ENCODE results near the gene TUBA4A. TPM values are rescaled to one million over a fixed set of nuclear protein-coding genes. Genes with fewer than 3 reads are reported as not detected.

Gene TUBA4A
- total and polyA plus RNA-seq, 10 of the 15 experiments (the other 5 are each of a cell fraction or from before 2014, with no cell fraction given): 58.2 to 325 (median 134) TPM

DNA sequence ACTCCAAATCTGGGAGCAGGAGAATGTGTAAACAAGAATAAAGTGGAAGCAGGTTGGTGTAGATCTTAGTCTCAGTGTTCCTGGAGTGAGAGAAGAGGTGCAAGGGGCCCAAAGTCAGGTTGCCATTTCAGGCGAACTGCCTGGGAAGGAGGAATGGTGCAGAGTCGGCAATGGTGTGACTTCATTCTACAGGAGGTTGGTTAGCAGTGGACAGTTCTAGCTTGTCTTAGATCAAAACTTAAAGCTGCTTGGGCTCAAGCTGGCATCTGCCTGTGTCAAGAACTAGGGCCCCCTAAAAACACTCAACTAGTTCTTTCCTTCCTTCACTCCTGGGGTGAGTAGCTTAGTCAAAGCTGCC lies 4.9 kb downstream of the TUBA4A start:
- intact Hi-C loops (cut with micrococcal nuclease; ENCODE audit: unreplicated experiment) (no loop called here), in situ Hi-C loops (cut with MboI) (no loop called here)
- TF ChIP-seq HDGF (IDR thresholded peaks at IDR 0.05) (0 out of 2 replicates have a peak, but pooled peaks have one; percentile 5), CREB1 (IDR thresholded peaks at IDR 0.05; ENCODE audit: low read depth) (no peak)
- Histone ChIP-seq H3K27me3 (replicated peaks in 1 of 2; ENCODE audit: control insufficient read depth in 2 of 2, insufficient read depth in 2 of 2, low read length in 1 of 2) (no peaks in the 10 kb centered on the region), H3K4me1 (ENCODE audit: control insufficient read depth, insufficient read depth, low read length) (peaks cover 53% of the 10 kb centered on the region), H3K36me3 (ENCODE audit: control insufficient read depth in 2 of 2, insufficient read depth in 2 of 2, low read length in 1 of 2) (peaks cover 12 to 19% of the 10 kb centered on the region in 2 experiments), H3K79me2 (ENCODE audit: control insufficient read depth, insufficient read depth, low read length) (peaks cover 60% of the 10 kb centered on the region), H4K20me1 (ENCODE audit: control insufficient read depth, insufficient read depth) (0 out of 2 replicates have a peak, but pooled peaks cover 4% of the 10 kb centered on the region), H3K9ac (ENCODE audit: control insufficient read depth, insufficient read depth, low read length) (peak overlapping the region; percentile 13; the same call in 1 of the 2 replicates), H3K9me3 (replicated peaks; ENCODE audit: control insufficient read depth, insufficient read depth, low read length) (no peaks in the 10 kb centered on the region), H2AFZ (ENCODE audit: control insufficient read depth, low read depth, low read length) (no peak overlapping the region), H3K4me2 (ENCODE audit: control insufficient read depth, insufficient read depth) (peak overlapping the region; percentile 9), H3K27ac (ENCODE audit: control insufficient read depth, insufficient read depth) (peak overlapping the region; percentile 58), H3K4me3 (peak overlapping the region; percentile 35; the same call in 1 of the 2 replicates)
- WGBS (ENCODE audit: insufficient coverage, insufficient replicate concordance, low lambda C conversion rate, missing lambda C conversion rate): 15% methylated on average over 2 of the region's 2 CpGs
- ATAC-seq: no peak
- FAIRE-seq: no peak
- RAD21 ChIA-PET (ENCODE audit: unreplicated experiment): interaction anchor here (0.5 to 3.2 kb wide), 15 partner anchors 9 to 893 kb away, joined by 3 to 46 read pairs (median 5); partner anchors contain the start of genes ANKZF1, ATG9A, CNPPD1 and DNAJB2
- SMC1A ChIA-PET (ENCODE audit: uncharacterized antibody, unreplicated experiment): interaction anchor here (1.2 to 8.6 kb wide), 10 partner anchors 11 to 89 kb away, joined by 3 to 98 read pairs (median 11); partner anchors contain the start of genes ANKZF1, ATG9A, CNPPD1 and DNAJB2
- no TSS peak for BruUV-seq (replicated peaks)
- CTCF ChIA-PET: interaction anchor here (0.6 to 5.5 kb wide), 12 partner anchors 10 to 958 kb away, joined by 3 to 69 read pairs (median 4); partner anchors contain the start of genes ANKZF1, ATG9A, CNPPD1 and DNAJB2
- no peak for DNase-seq (ENCODE audit: low read depth, low spot score)
- POLR2A ChIA-PET: interaction anchor here (0.5 to 9.0 kb wide), 14 partner anchors 9 to 97 kb away, joined by 3 to 160 read pairs (median 6); partner anchors contain the start of genes ANKZF1, ATG9A, CNPPD1 and DNAJB2

DNA sequence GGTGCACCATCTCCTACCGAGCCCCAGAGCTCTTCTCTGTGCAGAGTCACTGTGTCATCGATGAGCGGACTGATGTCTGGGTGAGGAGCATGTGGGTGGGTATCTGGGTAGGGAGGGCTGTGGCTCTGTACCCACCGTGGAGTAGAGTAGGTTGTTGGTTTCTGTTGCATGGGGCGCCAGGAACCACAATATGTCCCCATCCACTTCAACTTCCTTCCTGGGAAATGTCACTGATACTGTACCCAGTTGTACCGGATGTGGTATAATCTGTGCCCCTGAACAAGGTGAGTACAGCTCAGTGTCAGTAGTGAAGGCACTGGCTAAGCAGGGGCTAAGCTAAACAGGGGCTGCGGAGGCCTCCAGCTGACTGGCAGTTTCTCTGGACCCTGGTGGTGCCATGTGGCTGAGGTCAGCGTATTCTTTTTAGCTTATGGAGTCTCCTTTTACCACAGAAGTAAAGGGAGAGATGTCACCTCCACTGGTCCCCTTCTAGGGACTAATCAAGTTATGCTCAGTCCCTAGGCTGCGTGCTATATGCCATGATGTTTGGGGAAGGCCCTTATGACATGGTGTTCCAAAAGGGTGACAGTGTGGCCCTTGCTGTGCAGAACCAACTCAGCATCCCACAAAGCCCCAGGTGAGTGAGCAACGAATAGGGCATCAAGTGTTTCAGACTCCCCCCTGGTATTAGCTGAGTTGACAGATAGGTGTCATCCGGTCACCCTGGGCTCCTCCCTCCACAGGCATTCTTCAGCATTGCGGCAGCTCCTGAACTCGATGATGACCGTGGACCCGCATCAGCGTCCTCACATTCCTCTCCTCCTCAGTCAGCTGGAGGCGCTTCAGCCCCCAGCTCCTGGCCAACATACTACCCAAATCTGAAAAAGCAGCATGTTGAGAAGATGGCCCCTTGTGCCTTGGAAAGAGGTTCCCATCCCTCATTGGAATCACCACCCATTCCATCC lies 5.8 kb downstream of the TUBA4A start:
- peaks cover 52% of the 10 kb centered on the region for H3K79me2 ChIP-seq (ENCODE audit: control insufficient read depth, insufficient read depth, low read length)
- TF ChIP-seq, protein P1, sequence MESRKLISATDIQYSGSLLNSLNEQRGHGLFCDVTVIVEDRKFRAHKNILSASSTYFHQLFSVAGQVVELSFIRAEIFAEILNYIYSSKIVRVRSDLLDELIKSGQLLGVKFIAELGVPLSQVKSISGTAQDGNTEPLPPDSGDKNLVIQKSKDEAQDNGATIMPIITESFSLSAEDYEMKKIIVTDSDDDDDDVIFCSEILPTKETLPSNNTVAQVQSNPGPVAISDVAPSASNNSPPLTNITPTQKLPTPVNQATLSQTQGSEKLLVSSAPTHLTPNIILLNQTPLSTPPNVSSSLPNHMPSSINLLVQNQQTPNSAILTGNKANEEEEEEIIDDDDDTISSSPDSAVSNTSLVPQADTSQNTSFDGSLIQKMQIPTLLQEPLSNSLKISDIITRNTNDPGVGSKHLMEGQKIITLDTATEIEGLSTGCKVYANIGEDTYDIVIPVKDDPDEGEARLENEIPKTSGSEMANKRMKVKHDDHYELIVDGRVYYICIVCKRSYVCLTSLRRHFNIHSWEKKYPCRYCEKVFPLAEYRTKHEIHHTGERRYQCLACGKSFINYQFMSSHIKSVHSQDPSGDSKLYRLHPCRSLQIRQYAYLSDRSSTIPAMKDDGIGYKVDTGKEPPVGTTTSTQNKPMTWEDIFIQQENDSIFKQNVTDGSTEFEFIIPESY (IDR thresholded peaks at IDR 0.05): 0 out of 2 replicates have a peak, but pooled peaks have one; percentile 41
- TF ChIP-seq NFYB (IDR thresholded peaks at IDR 0.05; ENCODE audit: insufficient read depth, low read depth, low read length) (no peak), RUNX3 (IDR thresholded peaks at IDR 0.05; ENCODE audit: low read length) (peak; percentile 18; the same call in 1 of the 2 replicates), IKZF2 (IDR thresholded peaks at IDR 0.05) (peak in 1 of 2 experiments; percentile 12; a peak in 1 of 4 replicates), NR2C1 (IDR thresholded peaks at IDR 0.05) (no peak)
- ATAC-seq (peak; percentile 11; the same call in 2 of the 3 replicates), FAIRE-seq (no peak), DNase-seq (ENCODE audit: low read depth, low spot score) (no peak)
- ChIA-PET POLR2A (interaction anchor here (0.6 to 9.0 kb wide), 8 partner anchors 9 to 98 kb away, joined by 3 to 160 read pairs (median 16); partner anchors contain the start of genes ANKZF1, ATG9A, CNPPD1 and DNAJB2), CTCF (interaction anchor here (0.6 to 5.5 kb wide), 6 partner anchors 30 to 89 kb away, joined by 3 to 69 read pairs (median 10); partner anchors contain the start of genes DNAJB2 and SLC23A3), RAD21 (ENCODE audit: unreplicated experiment) (interaction anchor here (1.3 to 3.2 kb wide), 7 partner anchors 9 to 76 kb away, joined by 4 to 46 read pairs (median 14); partner anchors contain the start of genes CNPPD1, DNAJB2 and ZFAND2B), SMC1A (ENCODE audit: uncharacterized antibody, unreplicated experiment) (interaction anchor here (0.9 to 8.6 kb wide), 7 partner anchors 9 to 71 kb away, joined by 3 to 98 read pairs (median 12); partner anchors contain the start of genes ANKZF1, ATG9A, CNPPD1 and DNAJB2)
- no peaks in the 10 kb centered on the region for H3K9me3 ChIP-seq (replicated peaks; ENCODE audit: control insufficient read depth, insufficient read depth, low read length)
- in situ Hi-C loops (cut with MboI): no loop called here
- intact Hi-C loops (cut with micrococcal nuclease; ENCODE audit: unreplicated experiment): no loop called here
- peaks cover 53% of the 10 kb centered on the region for H3K4me1 ChIP-seq (ENCODE audit: control insufficient read depth, insufficient read depth, low read length)
- no peak overlapping the region for H3K9ac ChIP-seq (ENCODE audit: control insufficient read depth, insufficient read depth, low read length)
- no peak overlapping the region for H2AFZ ChIP-seq (ENCODE audit: control insufficient read depth, low read depth, low read length)
- WGBS (ENCODE audit: insufficient coverage, insufficient replicate concordance, low lambda C conversion rate, missing lambda C conversion rate): 57% methylated on average over 17 of the region's 17 CpGs
- no peak overlapping the region; the same call in 1 of the 2 replicates for H3K4me3 ChIP-seq
- BruUV-seq (replicated peaks): no TSS peak
- H3K4me2 ChIP-seq (ENCODE audit: control insufficient read depth, insufficient read depth): peak overlapping the region; percentile 35
- 0 out of 2 replicates have a peak, but pooled peaks cover 4% of the 10 kb centered on the region for H4K20me1 ChIP-seq (ENCODE audit: control insufficient read depth, insufficient read depth)
- H3K27me3 ChIP-seq (replicated peaks in 1 of 2; ENCODE audit: control insufficient read depth in 2 of 2, insufficient read depth in 2 of 2, low read length in 1 of 2): no peaks in the 10 kb centered on the region
- peaks cover 12 to 19% of the 10 kb centered on the region in 2 experiments for H3K36me3 ChIP-seq (ENCODE audit: control insufficient read depth in 2 of 2, insufficient read depth in 2 of 2, low read length in 1 of 2)
- peak overlapping the region; percentile 45 for H3K27ac ChIP-seq (ENCODE audit: control insufficient read depth, insufficient read depth)

Measured in GM12878 (cell line).